ENCODE results near the gene ALG1L2.
"Not testable (repeated sequence)": the region's sequence is repeated elsewhere in the genome, so short reads cannot be mapped to it uniquely, and the experiment has no call there.

GRCh38 chr3:130111865-130112747, 30.5 kb downstream of the ALG1L2 start:
- TF ChIP-seq EZH2phosphoT487 (IDR thresholded peaks at IDR 0.05; ENCODE audit: insufficient read depth, low read depth); EZH2 (IDR thresholded peaks at IDR 0.05; ENCODE audit: insufficient read depth, poor library complexity, severe bottlenecking): not testable (repeated sequence)

All from GM23248 (cell line).